HG02588 (cell line): ENCODE data around the gene MEGF6.

Experiments
- ATAC-seq: cut with Tn5 transposase; IDR thresholded peaks from one replicate; pipeline ENCODE4 v1.9.1; 2021; ENCODE audit warnings: mild to moderate bottlenecking, moderate library complexity; ENCODE audit not compliant: unreplicated experiment

The MEGF6 gene

GRCh38 chr1:3450983-3451382 lies 160.3 kb downstream of the MEGF6 start:
- ATAC-seq, result no peak

GRCh38 chr1:3450202-3450863 lies 161.0 kb downstream of the MEGF6 start:
- no peak for ATAC-seq

GRCh38 chr1:3444736-3445135 lies 166.6 kb downstream of the MEGF6 start:
- ATAC-seq, result no peak

- no peak for ATAC-seq
Measured at GRCh38 chr1:3444298-3444697, 167.0 kb downstream of the MEGF6 start.

GRCh38 chr1:3443807-3444206 lies 167.5 kb downstream of the MEGF6 start:
- ATAC-seq, result no peak

GRCh38 chr1:3442901-3443300 lies 168.4 kb downstream of the MEGF6 start:
- no peak for ATAC-seq

- ATAC-seq, result no peak
Measured at GRCh38 chr1:3442331-3442730, 169.0 kb downstream of the MEGF6 start.

- no peak for ATAC-seq
Measured at GRCh38 chr1:3441880-3442279, 169.4 kb downstream of the MEGF6 start.

- ATAC-seq, result no peak
Measured at GRCh38 chr1:3441410-3441847, 169.9 kb downstream of the MEGF6 start.

- ATAC-seq, result no peak
Measured at GRCh38 chr1:3440711-3441409, 170.4 kb downstream of the MEGF6 start.

- ATAC-seq, result no peak
Measured at GRCh38 chr1:3440300-3440681, 171.0 kb downstream of the MEGF6 start.
